ENCODE data around the gene FMO3. TPM values are rescaled to one million over a fixed set of nuclear protein-coding genes. Genes with fewer than 3 reads are reported as not detected.
A peak's percentile ranks its signal among the peaks of the same experiment; 100 is the strongest.

The FMO3 gene
- total and polyA plus RNA-seq, 2 donors (not counting 1 experiment from before 2014, with no cell fraction given): 76.3 to 148 TPM

- H3K27ac ChIP-seq (ENCODE audit: insufficient read depth, low read length): no peak overlapping the region
Measured at GRCh38 chr1:171126504-171126903, 35.8 kb downstream of the FMO3 start.

GRCh38 chr1:171127099-171127498 is 36.4 kb downstream of the FMO3 start:
- no peak overlapping the region for H3K9ac ChIP-seq (ENCODE audit: insufficient read depth, low read length)
- no peak overlapping the region for H3K4me2 ChIP-seq (ENCODE audit: extremely low read depth, insufficient read depth, low read length)
- H3K9me3 ChIP-seq (ENCODE audit: control insufficient read depth, insufficient read depth, low read depth, low read length): no peaks in the 10 kb centered on the region
- H4K20me1 ChIP-seq (ENCODE audit: control insufficient read depth, extremely low read depth, insufficient read depth, low read length): no peaks in the 10 kb centered on the region
- no peaks in the 10 kb centered on the region for H3K79me2 ChIP-seq (ENCODE audit: control insufficient read depth, insufficient read depth, low read length)
- no peak overlapping the region for H3K27ac ChIP-seq (ENCODE audit: insufficient read depth, low read length)
- TF ChIP-seq EZH2 (IDR thresholded peaks at IDR 0.05; ENCODE audit: low read length, missing control alignments): no peak
- peaks cover 5% of the 10 kb centered on the region for H3K4me1 ChIP-seq (ENCODE audit: control insufficient read depth, extremely low read depth, insufficient read depth, low read length)
- no peaks in the 10 kb centered on the region for H3K36me3 ChIP-seq (ENCODE audit: control insufficient read depth, insufficient read depth, low read length)
- H2AFZ ChIP-seq (ENCODE audit: low read length): no peak overlapping the region
- H3K4me3 ChIP-seq (replicated peaks in 1 of 4; ENCODE audit: control extremely low read depth in 1 of 4, insufficient read depth in 1 of 4, low read depth in 3 of 4, low read length in 4 of 4): no peak overlapping the region
- DNase-seq (ENCODE audit: low read depth in 2 of 2): no peak
- H3K27me3 ChIP-seq (ENCODE audit: control insufficient read depth, insufficient read depth, low read length): no peaks in the 10 kb centered on the region

More at GRCh38 chr1:171126504-171126903, 35.8 kb downstream of the FMO3 start:
- Histone ChIP-seq H3K36me3 (ENCODE audit: control insufficient read depth, insufficient read depth, low read length) (no peaks in the 10 kb centered on the region), H2AFZ (ENCODE audit: low read length) (no peak overlapping the region), H4K20me1 (ENCODE audit: control insufficient read depth, extremely low read depth, insufficient read depth, low read length) (no peaks in the 10 kb centered on the region), H3K4me2 (ENCODE audit: extremely low read depth, insufficient read depth, low read length) (no peak overlapping the region), H3K4me3 (replicated peaks in 1 of 4; ENCODE audit: control extremely low read depth in 1 of 4, insufficient read depth in 1 of 4, low read depth in 3 of 4, low read length in 4 of 4) (no peak overlapping the region), H3K27me3 (ENCODE audit: control insufficient read depth, insufficient read depth, low read length) (no peaks in the 10 kb centered on the region), H3K79me2 (ENCODE audit: control insufficient read depth, insufficient read depth, low read length) (no peaks in the 10 kb centered on the region), H3K9ac (ENCODE audit: insufficient read depth, low read length) (no peak overlapping the region), H3K9me3 (ENCODE audit: control insufficient read depth, insufficient read depth, low read depth, low read length) (no peaks in the 10 kb centered on the region), H3K4me1 (ENCODE audit: control insufficient read depth, extremely low read depth, insufficient read depth, low read length) (peaks cover 5% of the 10 kb centered on the region)
- TF ChIP-seq EZH2 (IDR thresholded peaks at IDR 0.05; ENCODE audit: low read length, missing control alignments) (no peak), CTCF (conservative IDR thresholded peaks at IDR 0.05 in 1 of 2, IDR thresholded peaks at IDR 0.05 in 1 of 2; ENCODE audit: low read depth in 1 of 2, low read length in 2 of 2) (no peak)
- no peak for DNase-seq (ENCODE audit: low read depth in 2 of 2)

GRCh38 chr1:171127501-171127900 is 36.8 kb downstream of the FMO3 start:
- no peaks in the 10 kb centered on the region for H4K20me1 ChIP-seq (ENCODE audit: control insufficient read depth, extremely low read depth, insufficient read depth, low read length)
- H3K27ac ChIP-seq (ENCODE audit: insufficient read depth, low read length): no peak overlapping the region
- peaks cover 5% of the 10 kb centered on the region for H3K4me1 ChIP-seq (ENCODE audit: control insufficient read depth, extremely low read depth, insufficient read depth, low read length)

More at GRCh38 chr1:171127501-171127900, 36.8 kb downstream of the FMO3 start:
- Histone ChIP-seq H3K4me3 (replicated peaks in 1 of 4; ENCODE audit: control extremely low read depth in 1 of 4, insufficient read depth in 1 of 4, low read depth in 3 of 4, low read length in 4 of 4) (no peak overlapping the region), H3K9me3 (ENCODE audit: control insufficient read depth, insufficient read depth, low read depth, low read length) (no peaks in the 10 kb centered on the region), H3K4me2 (ENCODE audit: extremely low read depth, insufficient read depth, low read length) (no peak overlapping the region), H3K36me3 (ENCODE audit: control insufficient read depth, insufficient read depth, low read length) (no peaks in the 10 kb centered on the region), H2AFZ (ENCODE audit: low read length) (no peak overlapping the region), H3K79me2 (ENCODE audit: control insufficient read depth, insufficient read depth, low read length) (no peaks in the 10 kb centered on the region), H3K27me3 (ENCODE audit: control insufficient read depth, insufficient read depth, low read length) (no peaks in the 10 kb centered on the region), H3K9ac (ENCODE audit: insufficient read depth, low read length) (no peak overlapping the region)
- peak; percentile 84 to 90 for DNase-seq (ENCODE audit: low read depth in 2 of 2)
- TF ChIP-seq EZH2 (IDR thresholded peaks at IDR 0.05; ENCODE audit: low read length, missing control alignments) (no peak), CTCF (conservative IDR thresholded peaks at IDR 0.05 in 1 of 2, IDR thresholded peaks at IDR 0.05 in 1 of 2; ENCODE audit: low read depth in 1 of 2, low read length in 2 of 2) (no peak)
